ENCODE results near the gene ZCCHC14. TPM values are rescaled to one million over a fixed set of nuclear protein-coding genes. Genes with fewer than 3 reads are reported as not detected.
A peak's percentile ranks its signal among the peaks of the same experiment; 100 is the strongest.

Gene ZCCHC14
- total and polyA plus RNA-seq, 2 of the 13 experiments (the other 11 are each of a cell fraction or from before 2014, with no cell fraction given), result 12.4 to 12.5 TPM

GRCh38 chr16:87506423-87507350 lies 13.9 kb upstream of the ZCCHC14 start (continued):
- TF ChIP-seq NFAT5 (CRISPR knock-in tag; IDR thresholded peaks at IDR 0.05), result no peak
- TF ChIP-seq SOX5 (CRISPR knock-in tag; IDR thresholded peaks at IDR 0.05; ENCODE audit: borderline replicate concordance), result no peak; the same call in 1 of the 2 replicates
- TF ChIP-seq FOXA1 (IDR thresholded peaks at IDR 0.05), result no peak
- TF ChIP-seq FOXA1 (CRISPR knock-in tag; IDR thresholded peaks at IDR 0.05), result no peak
- TF ChIP-seq KLF6 (CRISPR knock-in tag; IDR thresholded peaks at IDR 0.05), result 0 out of 2 replicates have a peak, but pooled peaks have one; percentile 14
- no peak for TF ChIP-seq SNAPC4 (CRISPR knock-in tag; IDR thresholded peaks at IDR 0.05)
- TF ChIP-seq, protein P1, sequence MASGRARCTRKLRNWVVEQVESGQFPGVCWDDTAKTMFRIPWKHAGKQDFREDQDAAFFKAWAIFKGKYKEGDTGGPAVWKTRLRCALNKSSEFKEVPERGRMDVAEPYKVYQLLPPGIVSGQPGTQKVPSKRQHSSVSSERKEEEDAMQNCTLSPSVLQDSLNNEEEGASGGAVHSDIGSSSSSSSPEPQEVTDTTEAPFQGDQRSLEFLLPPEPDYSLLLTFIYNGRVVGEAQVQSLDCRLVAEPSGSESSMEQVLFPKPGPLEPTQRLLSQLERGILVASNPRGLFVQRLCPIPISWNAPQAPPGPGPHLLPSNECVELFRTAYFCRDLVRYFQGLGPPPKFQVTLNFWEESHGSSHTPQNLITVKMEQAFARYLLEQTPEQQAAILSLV (CRISPR knock-in tag; IDR thresholded peaks at IDR 0.05; ENCODE audit: borderline replicate concordance), result 0 out of 2 replicates have a peak, but pooled peaks have one; percentile 43
- TF ChIP-seq ZNF672 (CRISPR knock-in tag; IDR thresholded peaks at IDR 0.05), result no peak
- no peak for TF ChIP-seq MAFG (CRISPR knock-in tag; IDR thresholded peaks at IDR 0.05)
- no peak for TF ChIP-seq KAT2B (IDR thresholded peaks at IDR 0.05; ENCODE audit: borderline replicate concordance, low read depth, low read length)
- TF ChIP-seq, protein P2, sequence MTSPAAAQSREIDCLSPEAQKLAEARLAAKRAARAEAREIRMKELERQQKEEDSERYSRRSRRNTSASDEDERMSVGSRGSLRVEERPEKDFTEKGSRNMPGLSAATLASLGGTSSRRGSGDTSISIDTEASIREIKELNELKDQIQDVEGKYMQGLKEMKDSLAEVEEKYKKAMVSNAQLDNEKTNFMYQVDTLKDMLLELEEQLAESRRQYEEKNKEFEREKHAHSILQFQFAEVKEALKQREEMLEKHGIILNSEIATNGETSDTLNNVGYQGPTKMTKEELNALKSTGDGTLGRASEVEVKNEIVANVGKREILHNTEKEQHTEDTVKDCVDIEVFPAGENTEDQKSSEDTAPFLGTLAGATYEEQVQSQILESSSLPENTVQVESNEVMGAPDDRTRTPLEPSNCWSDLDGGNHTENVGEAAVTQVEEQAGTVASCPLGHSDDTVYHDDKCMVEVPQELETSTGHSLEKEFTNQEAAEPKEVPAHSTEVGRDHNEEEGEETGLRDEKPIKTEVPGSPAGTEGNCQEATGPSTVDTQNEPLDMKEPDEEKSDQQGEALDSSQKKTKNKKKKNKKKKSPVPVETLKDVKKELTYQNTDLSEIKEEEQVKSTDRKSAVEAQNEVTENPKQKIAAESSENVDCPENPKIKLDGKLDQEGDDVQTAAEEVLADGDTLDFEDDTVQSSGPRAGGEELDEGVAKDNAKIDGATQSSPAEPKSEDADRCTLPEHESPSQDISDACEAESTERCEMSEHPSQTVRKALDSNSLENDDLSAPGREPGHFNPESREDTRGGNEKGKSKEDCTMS (CRISPR knock-in tag; conservative IDR thresholded peaks at IDR 0.05), result no peak
- TF ChIP-seq, protein P3, sequence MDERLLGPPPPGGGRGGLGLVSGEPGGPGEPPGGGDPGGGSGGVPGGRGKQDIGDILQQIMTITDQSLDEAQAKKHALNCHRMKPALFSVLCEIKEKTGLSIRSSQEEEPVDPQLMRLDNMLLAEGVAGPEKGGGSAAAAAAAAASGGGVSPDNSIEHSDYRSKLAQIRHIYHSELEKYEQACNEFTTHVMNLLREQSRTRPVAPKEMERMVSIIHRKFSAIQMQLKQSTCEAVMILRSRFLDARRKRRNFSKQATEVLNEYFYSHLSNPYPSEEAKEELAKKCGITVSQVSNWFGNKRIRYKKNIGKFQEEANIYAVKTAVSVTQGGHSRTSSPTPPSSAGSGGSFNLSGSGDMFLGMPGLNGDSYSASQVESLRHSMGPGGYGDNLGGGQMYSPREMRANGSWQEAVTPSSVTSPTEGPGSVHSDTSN (CRISPR knock-in tag; IDR thresholded peaks at IDR 0.05), result 0 out of 2 replicates have a peak, but pooled peaks have one; percentile 8
- TF ChIP-seq ZBTB21 (CRISPR knock-in tag; IDR thresholded peaks at IDR 0.05), result peak; percentile 77

Measured in HepG2 (cell line).